Stimulated activated CD8-positive, alpha-beta memory T cell treated with anti-CD3 and anti-CD28 coated beads, Interleukin-4, amount 100 ng/mL, for 1 hour (primary cell): ENCODE results near the gene YJEFN3.

ENCODE experiments used
- DNase-seq, 2 donors: peaks; one replicate each; pipeline ENCODE4 v3.0.0-alpha.2; 2020; ENCODE audit warnings: low read depth in 2 of 2, low spot score in 1 of 2

The YJEFN3 gene

GRCh38 chr19:19581391-19581790 lies 52.7 kb downstream of the YJEFN3 start:
- no peak for DNase-seq

- DNase-seq = no peak
Observed at GRCh38 chr19:19582471-19582870, 53.8 kb downstream of the YJEFN3 start.

- no peak for DNase-seq
Observed at GRCh38 chr19:19584356-19584755, 55.6 kb downstream of the YJEFN3 start.
